ENCODE measurements around the gene CCHCR1. TPM values are rescaled to one million over a fixed set of nuclear protein-coding genes. Genes with fewer than 3 reads are reported as not detected.
A peak's percentile ranks its signal among the peaks of the same experiment; 100 is the strongest.

Gene CCHCR1
- total RNA-seq, 1 donor: 21.8 TPM

DNA sequence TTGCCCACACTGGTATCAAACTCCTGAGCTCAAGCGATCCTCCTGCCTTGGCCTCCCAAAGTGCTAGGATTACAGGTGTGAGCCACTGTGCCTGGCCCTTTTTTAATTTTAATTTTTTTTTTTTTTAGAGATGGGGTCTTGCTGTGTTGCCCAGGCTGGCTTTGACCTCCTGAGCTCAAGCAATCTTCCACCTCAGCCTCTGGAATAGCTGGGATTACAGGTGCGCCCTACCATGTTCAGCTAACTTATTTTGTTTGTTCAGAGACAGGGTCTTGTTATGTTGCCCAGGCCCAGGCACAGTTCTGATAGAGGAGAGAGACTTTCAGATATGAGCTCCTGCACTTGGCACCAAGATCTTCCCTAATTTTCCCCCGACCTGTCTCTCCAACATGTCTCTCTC lies 26.9 kb downstream of the CCHCR1 start:
- no peak for DNase-seq (ENCODE audit: low read depth in 2 of 3, low spot score in 2 of 3)

DNA sequence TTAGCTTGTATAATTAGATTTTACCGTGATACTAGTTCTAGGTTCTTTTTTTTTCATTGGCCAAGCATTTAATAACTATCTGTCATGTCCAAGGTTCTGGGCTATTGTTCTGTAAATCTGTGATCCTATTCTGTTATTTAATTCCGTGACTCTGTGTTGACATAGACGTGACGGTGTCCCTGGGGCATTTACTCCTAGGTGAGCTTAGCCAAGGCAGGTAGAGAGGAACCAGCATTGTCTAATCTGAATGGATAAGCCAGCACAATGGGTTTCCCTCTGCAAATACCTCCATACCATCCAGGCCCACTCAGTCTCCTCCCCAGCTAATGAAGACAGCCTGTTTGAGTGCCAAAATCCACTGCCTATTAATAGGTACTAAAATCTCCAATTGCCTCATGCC lies 28.5 kb downstream of the CCHCR1 start:
- no peak for DNase-seq (ENCODE audit: low read depth in 2 of 3, low spot score in 2 of 3)

DNA sequence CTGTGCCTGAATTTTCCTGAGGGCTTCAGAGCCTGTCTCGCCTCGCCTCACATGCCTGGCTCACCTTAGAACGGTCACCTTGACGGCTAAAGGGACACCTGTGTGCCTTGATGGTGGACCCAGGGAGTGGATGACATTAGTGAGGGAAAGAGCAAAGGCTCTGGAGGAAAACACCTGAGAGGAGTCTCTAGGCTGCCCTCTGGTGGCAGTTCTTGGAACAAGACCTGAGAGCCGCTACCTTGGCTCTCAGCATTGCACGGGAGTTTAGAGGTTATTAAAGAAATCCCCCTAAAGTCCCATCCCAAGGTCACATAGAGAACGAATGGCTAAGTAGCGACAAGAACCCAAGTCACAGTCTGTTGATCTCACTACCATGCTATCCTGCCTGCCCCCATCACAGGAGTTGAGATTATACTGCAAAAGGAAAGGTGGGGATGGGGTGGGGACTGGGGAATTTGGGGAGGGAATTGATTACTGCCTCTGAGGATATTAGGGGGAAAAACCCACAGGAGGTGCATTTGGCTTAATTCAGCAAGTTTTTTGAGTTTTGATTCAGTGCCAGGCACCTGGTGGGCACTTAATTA lies 29.4 kb downstream of the CCHCR1 start:
- peak; percentile 50 to 70 (median 62) for DNase-seq (ENCODE audit: low read depth in 2 of 3, low spot score in 2 of 3)

DNA sequence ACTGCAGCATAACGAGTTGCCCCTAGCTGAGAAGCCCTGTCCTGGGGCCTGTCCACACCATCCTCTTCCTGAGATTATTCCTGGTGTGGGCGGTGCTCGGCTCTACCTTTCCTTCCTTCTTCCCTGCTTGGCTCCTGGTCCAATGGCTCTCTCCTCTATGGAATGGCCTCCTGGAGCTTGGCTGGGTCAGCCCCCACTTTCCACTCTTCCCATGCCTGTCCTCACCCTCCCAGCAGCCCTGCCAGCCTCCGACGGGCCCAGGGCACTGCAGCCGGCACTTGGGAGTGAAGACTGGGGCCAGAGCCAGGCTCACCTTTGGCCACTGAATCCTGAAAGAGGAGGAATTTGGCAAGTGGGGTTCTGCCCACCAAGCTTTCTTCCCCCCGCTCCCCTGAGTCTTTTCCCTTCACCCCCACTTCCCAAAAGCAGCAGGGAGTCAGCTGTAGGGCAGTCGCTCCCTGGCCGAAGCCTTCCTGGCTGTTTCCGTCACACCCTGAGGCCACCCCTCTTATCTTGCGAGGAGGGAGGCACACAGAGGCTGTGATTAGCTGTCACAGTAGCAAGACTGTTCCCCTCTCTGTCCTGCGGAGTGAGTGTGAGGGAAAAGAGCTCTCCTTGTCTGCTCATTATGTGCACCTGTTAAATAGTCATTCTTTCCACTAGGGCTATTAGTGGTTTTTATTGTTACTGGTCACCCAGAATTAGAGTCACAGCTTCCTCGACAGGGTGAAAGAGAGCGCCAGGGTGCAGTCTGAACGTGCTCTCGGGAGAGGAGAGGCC lies 31.0 kb downstream of the CCHCR1 start:
- no peak for DNase-seq (ENCODE audit: low read depth in 2 of 3, low spot score in 2 of 3)

DNA sequence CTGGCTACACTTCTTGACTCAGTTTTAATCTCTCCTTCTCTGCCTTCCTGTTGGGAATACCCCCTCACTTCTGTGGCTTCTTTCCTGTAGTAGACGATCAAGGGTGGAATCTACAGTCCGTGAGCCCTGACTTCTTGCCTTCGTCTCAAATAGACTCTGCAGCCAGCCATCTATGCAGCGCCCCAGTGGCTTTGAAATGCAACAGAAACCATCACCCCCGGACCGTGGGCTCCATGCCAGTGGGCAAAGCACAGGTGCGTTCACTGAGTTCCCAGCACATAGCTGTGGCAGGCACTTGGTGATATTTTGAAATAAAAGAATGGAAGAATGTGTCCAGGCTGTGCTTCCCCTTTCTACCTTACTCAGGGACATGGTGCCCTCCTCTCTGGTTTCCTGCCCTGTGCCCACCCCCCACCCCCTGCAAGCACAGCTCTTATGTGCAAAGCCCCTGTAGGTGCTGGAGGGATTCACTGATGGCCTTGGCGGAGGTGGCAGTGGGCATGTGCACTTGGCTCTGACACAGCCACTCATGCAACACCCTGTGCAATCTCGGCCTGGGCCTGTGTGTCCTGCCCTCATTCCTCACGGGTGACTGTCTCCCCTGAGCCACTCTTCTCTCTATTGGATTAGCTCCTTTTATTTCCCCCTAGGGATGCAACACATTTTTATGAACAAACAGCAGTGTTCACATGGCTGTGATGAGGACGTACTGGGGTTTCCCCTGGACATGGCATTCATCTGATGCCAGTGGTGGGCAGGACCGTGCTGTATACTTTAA lies 31.8 kb downstream of the CCHCR1 start:
- DNase-seq (ENCODE audit: low read depth in 2 of 3, low spot score in 2 of 3): peak in 1 of 3 donors; percentile 38

DNA sequence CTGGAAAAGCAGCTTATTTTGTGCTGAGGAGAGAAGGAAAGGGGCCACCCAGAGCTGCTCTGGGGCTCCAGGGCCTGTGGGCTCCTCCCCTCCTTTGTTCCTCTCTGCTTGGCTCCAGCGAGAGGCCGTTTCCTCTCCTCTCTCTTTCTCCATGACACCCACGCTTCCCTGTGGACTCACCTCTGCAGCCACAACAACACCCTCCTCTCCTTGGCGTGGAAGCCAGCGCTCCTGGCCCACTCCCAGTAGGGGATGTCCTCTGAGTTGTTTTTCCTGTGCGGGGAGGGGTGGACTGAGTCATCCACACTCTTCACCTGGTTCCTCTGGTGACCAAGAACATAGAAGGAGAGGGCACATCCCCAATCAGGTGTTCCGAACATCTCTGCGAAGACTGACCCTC lies 32.4 kb downstream of the CCHCR1 start:
- no peak for DNase-seq (ENCODE audit: low read depth in 2 of 3, low spot score in 2 of 3)

DNA sequence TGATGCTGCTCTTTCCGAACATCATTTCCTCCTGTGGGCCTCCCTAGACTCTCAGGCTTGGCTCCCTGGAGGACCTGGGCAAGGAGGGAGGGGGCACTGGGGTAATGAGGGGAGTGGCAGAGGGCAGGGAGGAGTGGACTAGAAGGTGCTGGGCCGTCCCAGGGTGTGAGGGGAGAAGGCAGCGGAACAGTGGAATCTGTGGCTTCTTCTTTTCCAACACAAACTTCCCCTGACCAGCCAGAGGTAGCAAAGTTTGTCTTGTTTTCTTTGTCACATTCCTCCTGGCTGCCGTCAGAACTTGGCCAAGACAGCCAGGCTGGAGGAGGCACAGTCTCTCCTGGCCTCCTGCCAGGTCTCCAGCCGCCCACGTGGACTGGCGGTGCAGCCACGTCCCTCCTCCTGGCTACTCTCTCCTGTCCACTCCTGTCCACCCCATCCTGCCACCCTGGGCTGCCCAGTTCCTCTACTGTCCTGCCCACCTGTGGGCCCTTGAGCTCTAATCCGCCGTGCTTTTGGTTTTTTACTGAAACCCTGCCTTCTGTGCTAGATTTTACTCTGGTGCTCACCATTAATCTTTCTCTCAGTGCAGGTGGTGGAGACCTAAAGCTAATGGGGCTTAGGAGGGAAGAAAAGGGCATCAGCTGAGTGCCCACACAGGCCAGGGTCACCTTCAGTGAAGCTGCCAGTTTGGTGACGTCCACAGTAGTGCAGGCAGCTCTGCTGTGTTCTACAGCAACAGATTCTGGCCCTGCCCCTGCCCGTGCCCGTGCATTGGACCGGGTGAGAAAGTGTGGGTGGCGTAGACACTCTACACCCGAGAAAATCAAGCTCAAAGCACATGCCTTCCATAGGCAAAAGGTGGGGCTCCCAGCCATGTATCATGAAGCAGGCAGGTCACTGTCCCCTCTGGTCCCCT lies 34.6 kb downstream of the CCHCR1 start:
- DNase-seq (ENCODE audit: low read depth in 2 of 3, low spot score in 2 of 3): no peak

DNA sequence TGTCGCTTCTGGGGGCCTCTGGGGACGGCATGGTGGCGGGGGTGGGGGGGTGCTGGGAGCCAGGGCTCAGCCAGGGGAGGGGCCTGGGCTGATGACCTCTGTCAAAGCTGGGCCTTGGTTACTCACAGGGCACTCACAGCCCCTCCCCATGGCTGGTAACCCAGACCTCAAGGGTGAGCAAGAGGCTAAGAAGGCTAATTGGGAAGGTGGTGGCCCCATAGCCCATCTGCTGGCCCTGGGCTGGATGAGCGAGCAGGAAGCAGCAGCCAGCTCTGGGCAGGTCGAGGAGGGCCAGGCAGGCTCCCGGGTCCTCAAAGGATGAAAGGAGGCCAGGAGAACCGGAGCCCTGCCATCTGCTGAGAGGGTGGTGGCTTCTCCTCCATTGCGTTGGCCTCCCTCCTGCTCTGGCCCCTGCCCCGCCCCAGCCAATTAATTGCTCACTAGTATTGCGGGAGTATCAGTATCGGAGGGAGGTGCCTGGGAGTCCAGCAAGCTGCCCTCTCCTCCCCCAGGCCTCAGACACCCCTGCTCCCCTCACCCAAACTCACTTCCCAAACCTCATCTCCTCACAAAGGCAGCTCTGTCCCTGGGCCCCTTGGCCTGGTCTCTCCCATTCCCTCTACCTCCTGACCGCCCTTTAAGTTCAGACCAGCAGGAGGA lies 36.3 kb downstream of the CCHCR1 start:
- no peak for DNase-seq (ENCODE audit: low read depth in 2 of 3, low spot score in 2 of 3)

DNA sequence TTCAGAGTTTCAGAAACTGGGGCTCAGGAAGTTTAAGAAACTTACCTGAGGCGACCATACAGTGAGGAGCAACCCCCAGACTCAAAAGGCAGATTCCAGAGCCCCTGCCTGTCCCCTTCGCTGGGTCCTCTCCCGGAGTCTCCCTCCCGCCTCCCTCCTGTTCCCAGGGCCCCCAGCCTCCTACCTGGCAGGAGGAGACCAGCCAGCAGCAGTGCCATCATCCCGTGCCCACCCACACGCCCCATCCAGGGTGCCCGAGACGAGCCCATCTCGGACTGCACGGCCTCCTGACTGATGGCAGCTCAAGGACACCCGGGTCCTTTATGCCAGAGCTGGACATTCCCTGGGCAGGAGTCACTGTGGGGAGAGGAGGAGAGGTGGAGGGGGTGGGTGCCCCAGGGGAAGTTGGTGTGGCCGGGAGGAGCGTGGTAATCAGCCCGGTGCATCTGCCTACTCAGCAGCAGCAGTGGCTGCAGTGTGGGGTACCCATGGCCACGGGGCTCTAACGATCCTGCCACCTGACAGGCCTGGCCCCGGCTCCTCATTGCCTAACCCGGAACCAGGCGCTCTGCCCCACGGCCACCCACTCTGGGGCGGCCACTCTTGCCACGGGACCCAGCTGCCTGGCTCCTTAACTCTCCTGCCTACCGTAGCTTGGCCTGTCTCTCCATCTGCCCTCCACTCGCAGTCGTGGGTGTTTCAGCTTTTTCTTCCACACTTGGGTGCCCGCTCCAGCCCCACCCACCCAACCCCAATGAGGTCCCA lies 37.3 kb downstream of the CCHCR1 start, which contains the start of gene CDSN:
Gene CDSN, minus strand, starts transcription at position 296 of the 765 bp plus-strand sequence. Its CDS starts 27 bp downstream, at position 269.
- DNase-seq (ENCODE audit: low read depth in 2 of 3, low spot score in 2 of 3): peak in 1 of 3 donors; percentile 21

DNA sequence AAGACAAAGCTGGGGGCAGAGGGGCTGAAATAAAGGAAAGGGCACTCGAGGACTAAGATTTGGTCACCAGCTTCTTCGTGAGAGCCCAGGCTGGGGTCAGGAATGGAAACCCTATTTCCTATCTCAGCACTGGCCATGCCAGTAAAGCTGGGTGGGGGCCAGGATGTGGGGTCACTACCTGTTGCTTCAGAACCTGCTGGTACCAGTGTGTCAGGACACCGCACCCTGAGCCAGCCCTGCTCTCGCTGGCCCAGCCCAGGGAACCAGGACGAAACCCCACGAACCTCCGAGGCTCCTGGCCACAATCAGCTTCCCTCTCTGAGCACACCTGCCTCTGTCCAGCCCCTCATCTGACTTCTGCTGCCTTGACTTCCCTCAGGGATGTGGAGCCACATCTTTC lies 39.4 kb downstream of the CCHCR1 start:
- no peak for DNase-seq (ENCODE audit: low read depth in 2 of 3, low spot score in 2 of 3)

DNA sequence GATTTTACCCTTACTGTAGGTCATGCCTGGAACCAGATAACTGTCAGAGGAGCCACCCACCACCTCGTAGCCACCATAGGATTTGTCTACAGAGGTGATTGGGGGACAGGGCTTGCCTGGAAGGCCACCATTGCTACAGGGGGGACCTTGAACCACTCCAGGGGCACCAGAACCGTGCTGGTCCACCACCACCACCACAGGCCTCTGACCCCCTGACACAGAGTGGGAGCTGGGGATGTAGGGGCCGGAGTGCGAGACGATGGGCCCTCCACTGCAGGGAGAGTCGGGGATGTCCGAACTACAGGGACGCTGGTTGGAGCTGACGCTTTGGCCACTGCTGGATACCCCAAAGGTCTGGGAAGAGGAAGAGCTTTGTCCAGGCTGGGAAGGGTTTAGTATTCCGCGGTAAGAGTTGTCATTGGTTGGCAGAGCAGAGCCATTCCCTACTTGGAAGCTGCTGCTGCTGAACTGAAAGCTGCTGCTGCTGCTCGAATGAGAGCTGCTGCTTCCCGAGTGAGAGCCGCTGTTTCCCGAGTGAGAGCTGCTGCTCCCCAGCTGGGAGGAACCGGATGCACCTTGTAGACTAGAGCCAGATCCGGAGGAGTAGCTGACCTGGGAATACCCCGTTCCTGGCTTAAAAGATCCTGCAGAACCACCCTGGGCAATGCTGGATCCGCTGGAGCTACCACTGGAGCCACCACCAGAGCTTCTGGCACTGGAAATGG lies 40.8 kb downstream of the CCHCR1 start:
- DNase-seq (ENCODE audit: low read depth in 2 of 3, low spot score in 2 of 3): no peak

DNA sequence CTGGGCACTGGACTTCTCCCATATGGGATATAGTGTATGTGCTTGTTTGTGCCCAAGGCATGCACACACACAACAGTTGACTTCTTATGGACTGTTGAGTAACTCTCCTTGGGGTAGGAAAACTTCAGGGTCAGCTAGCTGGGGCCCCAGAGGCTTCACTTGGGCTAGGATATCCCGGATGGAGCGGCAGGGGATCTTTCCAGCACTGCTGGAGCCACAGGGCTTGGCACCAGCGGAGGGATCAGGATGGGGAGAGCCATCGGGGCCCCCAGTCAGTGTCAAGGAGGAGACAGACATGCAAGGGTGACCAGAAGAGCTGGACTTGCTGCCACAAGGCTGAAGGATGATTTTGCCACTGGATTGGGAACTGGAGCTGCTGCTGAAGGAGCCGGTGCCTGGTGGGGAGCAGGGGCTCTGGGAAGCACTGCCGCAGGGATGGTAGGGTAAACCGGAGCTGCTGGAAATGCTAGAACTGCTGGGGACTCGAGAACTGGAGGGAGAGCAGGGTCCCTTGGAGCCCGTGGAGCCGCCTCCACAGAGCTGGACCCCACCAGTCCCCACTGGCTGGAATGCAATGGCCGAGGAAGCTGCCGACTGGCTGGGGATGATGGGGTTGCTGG lies 41.6 kb downstream of the CCHCR1 start:
- no peak for DNase-seq (ENCODE audit: low read depth in 2 of 3, low spot score in 2 of 3)

DNA sequence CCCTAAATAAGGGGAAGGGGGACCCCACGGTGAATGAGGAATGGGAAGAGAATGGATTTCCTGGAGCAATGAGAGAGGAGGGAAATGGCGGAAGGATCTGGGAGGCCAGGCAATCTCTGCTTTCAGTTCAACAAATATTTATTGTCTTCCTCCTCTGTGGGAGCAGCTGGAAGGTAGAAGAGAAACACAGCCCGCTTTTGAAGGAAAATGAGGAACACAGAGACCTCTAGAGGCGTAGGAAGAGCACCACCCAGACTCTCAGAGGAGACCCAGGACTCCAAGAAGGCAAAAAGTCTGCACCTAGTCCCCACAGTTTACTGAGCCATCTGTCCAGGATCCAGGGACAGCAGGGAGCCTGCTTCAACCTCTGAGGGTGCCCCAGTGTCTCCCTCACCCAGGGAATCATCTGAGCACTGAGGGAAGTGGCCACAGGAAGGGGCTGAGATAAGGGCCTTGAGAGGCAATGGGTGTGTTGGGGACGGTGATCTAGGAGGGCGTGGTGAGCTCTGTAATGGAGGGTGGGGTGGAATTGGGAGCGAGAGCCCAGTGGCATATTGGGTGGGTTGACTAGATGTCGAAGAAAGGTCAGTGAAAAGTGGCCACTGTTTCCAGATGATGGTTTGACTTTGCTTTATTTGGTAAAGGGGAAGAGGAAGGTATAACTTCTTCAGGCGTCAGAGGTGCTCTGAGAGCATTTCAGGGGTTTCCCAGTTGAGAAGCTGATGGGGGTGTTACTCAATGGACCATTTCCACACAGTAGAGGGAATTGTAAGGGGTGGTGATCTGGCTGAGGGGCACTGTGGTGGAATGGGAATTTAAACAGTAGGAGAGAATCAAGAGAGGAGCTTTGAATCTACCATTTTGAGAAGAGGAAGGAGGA lies 42.4 kb downstream of the CCHCR1 start:
- peak in 2 of 3 donors; percentile 54 to 76 for DNase-seq (ENCODE audit: low read depth in 2 of 3, low spot score in 2 of 3)

DNA sequence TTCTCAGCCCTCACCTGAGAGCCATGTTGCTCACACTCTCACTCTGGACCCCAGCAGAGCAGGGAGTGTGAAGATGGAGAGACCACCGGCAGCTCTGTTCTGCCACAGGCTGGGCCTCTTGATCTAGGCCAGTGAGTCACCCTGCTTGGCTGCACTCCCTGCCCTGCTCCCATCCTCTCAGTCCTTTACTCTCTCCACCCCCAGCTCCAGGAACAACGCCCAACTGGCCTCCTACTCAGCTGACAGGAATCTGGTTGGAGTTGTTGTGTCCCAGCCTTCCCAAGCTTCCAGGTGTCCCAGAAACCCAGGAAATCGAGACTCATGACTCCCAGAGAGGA lies 43.1 kb downstream of the CCHCR1 start, which contains the start of gene PSORS1C1:
Gene PSORS1C1, plus strand, starts transcription at position 260 of the 338 bp plus-strand sequence. CDS start 14,833 bp downstream, outside the sequence.
- no peak for DNase-seq (ENCODE audit: low read depth in 2 of 3, low spot score in 2 of 3)

DNA sequence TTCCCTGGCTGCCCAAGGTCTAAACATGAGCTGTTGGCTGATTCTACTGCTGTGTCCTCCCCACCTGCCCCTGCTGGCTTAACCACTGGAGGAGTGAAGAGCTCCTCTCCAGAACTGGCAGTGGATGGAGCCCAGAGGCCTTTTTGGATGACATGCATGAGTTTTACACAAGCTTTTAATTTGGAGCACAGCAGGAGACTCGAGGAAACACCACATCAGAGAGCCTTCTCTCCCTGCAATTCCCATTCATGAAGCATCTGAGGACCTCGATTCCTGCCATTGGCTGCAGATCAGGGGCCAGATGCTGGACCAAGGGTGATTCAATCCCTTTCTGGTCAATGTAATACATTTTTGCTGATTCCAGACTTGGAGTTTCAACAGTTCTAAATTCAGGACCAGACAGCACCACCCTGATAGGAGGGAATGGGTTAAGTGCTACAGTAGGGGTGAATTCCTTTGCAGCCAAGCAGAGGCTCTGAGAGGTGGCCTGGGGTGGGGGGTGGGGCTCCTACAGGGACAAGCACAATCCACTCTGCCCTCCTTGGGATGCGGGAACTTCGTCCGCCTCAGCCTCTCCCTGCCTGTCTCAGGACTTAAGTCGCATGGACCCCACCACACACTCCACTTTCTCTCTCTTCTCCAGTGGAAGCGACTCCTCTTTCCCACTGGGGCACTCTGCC lies 43.6 kb downstream of the CCHCR1 start:
- DNase-seq (ENCODE audit: low read depth in 2 of 3, low spot score in 2 of 3): no peak

DNA sequence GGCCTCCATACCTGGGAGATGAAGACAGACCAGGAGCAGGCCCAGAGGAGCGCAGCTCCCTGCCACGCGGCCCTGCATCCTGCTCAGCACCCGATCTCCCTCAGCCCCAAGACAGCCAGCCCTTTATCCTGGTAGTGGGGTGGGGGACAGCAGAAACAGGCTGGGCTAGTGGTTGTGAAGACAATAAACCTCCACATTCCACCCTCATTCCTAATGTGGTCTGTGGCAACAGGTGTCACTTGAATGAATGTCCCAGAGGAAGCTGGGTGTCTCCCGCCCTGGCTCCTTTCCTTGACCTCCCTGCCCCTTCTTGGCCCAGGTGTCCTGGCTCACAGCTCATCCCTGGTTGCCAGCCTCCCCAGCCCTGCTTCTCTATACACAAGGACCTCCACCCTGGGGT lies 45.1 kb downstream of the CCHCR1 start, which contains the start of gene C6orf15:
Gene C6orf15, minus strand, starts transcription at position 98 of the 400 bp plus-strand sequence. Its CDS starts 20 bp downstream, at position 78.
- DNase-seq (ENCODE audit: low read depth in 2 of 3, low spot score in 2 of 3): no peak
